22Rv1 (cell line): ENCODE measurements around the gene C11orf91.

Source experiments
- H3K27ac ChIP-seq: fragments of 450-650 bp; 2 replicates; pipeline ENCODE4 v1.5.1; 2017
- ZFX ChIP-seq: fragments of 450-650 bp; IDR thresholded peaks from 2 replicates; pipeline ENCODE4 v1.6.1; 2017; ENCODE audit warnings: antibody characterized with exemption, borderline replicate concordance
- TF ChIP-seq, protein P1 (sequence below): fragments of 450-650 bp; IDR thresholded peaks from 2 replicates; pipeline ENCODE4 v1.5.1; 2017; ENCODE audit warnings: mild to moderate bottlenecking

The C11orf91 gene

DNA sequence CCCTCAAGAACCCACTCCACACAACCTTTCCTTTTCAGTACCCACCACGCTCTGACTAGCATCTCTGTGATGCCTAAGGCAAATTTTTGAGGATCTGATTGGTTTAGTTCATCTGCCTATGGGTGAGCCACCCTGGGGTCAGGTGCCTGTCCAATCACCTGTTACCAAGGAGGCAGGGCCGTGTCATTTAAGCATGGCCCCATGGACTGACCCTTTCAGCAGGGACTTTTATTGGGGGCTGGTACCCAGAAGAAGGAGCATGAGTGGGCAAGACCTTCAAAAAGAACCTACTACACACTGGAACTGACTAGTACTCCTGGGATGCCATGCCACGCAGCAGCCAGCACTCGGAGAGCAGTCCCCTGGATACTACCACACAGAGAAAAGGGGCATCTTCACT lies 28.4 kb downstream of the C11orf91 start:
- TF ChIP-seq ZFX, result no peak
- TF ChIP-seq, protein P1, sequence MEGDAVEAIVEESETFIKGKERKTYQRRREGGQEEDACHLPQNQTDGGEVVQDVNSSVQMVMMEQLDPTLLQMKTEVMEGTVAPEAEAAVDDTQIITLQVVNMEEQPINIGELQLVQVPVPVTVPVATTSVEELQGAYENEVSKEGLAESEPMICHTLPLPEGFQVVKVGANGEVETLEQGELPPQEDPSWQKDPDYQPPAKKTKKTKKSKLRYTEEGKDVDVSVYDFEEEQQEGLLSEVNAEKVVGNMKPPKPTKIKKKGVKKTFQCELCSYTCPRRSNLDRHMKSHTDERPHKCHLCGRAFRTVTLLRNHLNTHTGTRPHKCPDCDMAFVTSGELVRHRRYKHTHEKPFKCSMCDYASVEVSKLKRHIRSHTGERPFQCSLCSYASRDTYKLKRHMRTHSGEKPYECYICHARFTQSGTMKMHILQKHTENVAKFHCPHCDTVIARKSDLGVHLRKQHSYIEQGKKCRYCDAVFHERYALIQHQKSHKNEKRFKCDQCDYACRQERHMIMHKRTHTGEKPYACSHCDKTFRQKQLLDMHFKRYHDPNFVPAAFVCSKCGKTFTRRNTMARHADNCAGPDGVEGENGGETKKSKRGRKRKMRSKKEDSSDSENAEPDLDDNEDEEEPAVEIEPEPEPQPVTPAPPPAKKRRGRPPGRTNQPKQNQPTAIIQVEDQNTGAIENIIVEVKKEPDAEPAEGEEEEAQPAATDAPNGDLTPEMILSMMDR, result no peak
- H3K27ac ChIP-seq, result no peak overlapping the region

DNA sequence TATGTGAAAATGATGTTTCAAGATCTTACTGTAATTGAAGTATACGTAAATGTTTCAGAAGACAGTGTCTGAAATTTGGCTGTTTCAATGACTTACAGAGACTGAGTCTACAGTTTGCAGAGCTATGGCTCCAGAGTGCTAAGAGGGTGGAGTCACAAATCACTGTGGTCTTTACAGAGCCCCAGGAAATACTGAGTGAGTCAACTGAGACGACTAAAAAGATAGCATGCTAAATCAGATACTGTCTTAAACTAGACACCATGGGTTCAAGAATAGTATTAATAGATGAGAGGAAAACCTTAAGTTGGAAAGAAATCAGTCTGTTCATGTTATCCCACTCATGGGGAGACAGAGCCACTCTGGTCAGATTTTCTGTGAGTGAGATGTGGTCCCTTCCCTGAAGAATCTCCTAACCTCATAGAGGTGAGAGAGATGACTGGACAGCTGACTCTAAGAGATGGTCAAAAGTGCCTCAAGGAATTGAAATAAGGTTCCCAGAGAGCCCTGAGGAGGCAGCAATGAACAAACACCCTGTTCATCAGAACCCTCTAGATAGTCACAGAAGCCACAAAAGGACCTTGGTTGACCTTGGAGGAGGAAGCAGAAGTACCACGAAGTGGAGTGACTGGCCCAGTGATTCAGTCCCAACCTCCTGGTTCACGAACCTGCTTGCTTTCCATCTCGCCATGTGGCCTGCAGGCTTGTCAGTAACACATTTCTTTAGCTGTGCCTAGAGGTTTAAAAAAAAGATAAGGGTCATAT lies 30.2 kb downstream of the C11orf91 start:
- H3K27ac ChIP-seq, result no peak overlapping the region
- no peak for TF ChIP-seq ZFX
- TF ChIP-seq, protein P1, result no peak

DNA sequence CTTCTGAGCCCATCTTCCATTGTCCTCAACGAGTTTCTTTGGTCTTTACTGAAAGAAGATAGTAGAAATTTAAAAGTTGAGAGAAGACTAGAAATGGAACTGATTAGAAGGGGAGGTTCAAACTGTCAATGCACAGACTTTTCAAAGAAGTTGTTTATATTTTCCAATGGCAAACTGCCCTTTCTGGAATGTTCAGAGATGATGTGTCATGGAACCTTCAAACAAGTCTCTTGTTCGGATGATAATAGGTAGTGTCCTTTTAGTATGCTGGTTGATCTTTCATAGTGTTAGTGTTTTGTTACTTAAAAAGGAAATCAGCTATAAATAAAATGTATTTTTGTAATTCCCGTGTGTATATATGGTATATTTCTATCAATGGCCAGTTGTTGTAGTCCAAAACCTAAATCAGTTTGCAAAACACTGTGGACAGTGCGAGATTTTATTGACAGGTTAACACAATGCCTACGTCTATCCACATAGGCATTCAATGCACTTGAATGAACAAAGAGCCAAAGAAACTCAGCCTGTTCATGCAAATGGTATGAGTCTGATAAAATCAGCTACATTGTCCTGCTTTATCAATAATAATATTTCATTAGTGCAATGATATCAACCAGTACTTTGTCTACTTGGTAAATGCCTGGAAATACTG lies 30.9 kb downstream of the C11orf91 start:
- no peak overlapping the region for H3K27ac ChIP-seq
- no peak for TF ChIP-seq ZFX
- TF ChIP-seq, protein P1, result no peak

DNA sequence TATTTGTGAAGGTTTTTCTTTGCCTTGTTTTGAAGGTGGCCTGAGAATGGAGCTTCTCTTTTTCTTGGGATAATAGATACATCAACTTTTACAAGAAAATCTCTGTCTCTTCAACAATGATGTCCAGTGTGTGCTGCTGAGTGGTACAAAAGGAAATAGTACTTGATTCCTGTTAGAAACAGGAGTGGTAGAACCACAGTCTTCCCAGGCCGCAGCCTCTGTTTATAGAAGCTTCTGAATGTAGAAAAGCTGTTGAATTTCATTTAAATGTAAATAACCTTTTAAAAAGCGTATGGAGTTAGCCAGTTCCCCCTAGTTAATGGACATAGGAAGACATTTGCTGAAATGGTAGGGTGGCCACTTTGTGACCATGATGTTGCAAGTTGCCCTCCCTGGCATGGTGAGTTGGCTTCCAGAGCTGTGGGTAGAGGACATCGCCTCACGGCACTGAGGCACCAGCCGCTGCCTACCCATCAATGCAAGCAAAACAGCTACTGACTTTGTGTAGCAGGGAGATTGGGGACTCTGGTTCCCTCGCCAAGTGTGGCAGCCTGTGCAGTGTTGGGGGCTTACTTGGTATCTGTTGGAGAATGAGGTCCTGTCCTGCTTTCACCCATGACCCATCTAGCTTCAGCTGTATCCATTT lies 31.6 kb downstream of the C11orf91 start:
- no peak overlapping the region for H3K27ac ChIP-seq
- TF ChIP-seq, protein P1, result no peak
- no peak for TF ChIP-seq ZFX

DNA sequence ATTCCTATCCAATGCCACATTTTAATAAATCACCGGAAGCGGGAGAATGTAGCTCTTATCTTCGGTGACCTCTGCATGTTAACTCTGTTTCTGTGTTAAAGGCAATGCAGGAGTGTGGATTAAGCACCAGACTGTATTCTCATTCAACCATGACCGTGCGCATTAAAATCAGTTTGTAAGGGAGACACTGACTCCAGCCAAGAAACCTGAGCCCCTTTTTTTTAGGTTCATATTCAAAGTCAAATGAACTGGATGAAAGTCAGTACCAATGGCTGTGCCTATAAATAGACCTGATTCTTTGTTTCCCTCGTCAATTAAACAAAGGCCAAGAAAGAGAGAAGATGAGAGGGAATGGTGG lies 32.2 kb downstream of the C11orf91 start:
- TF ChIP-seq, protein P1, result no peak
- no peak for TF ChIP-seq ZFX
- no peak overlapping the region for H3K27ac ChIP-seq

DNA sequence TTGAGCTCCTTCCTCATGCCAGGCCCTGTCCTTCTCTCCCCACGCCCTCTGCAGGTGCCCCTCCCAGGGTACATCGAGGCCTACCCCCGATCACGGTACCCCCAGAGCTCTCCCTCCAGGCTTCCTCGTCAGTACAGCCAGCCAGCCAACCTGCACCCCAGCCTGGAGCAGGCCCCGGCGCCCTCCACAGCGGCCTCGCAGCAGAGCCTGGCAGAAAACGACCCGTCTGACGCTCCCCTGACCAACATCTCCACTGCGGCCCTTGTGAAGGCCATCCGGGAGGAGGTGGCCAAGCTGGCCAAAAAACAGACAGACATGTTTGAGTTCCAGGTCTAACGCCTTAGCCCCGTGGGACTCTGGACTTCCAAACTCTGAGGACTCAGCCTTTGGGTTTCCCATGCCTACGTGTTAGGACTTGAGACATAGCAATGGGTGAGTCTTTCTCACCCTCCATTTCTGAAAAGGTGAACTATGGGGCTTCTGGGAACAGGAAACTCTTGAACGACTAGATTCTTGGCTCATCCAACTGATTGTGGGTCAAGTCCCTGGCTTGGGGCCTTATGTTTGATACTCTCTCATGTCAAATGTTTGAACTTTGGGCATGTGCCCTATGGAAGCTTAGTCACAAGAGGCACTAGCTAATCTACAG lies 32.7 kb downstream of the C11orf91 start:
- no peak for TF ChIP-seq ZFX
- TF ChIP-seq, protein P1, result no peak

More for the DNA sequence above, 32.7 kb downstream of the C11orf91 start:
- H3K27ac ChIP-seq, result no peak overlapping the region
